Endometrial microvascular endothelial cells (primary cell): ENCODE data around the gene CTRL. TPM values are rescaled to one million over a fixed set of nuclear protein-coding genes. Genes with fewer than 3 reads are reported as not detected.
"Not testable (repeated sequence)": the region's sequence is repeated elsewhere in the genome, so short reads cannot be mapped to it uniquely, and the experiment has no call there.

Experiments
- in situ Hi-C: cut with HindIII; loops from 2 replicates; pipeline ENCODE4 v1.10.0; 2017; ENCODE audit warnings: low sequenced_read_pairs, low pct_unique_long_range_greater_than_20kb; ENCODE audit errors: inconsistent ontology term
- total RNA-seq: library from RNA; depleted of rRNA; stranded (reverse); fragments of >200 nt; gene quantifications from one replicate; pipeline ENCODE4 v1.2.3, GENCODE V29; 2015; ENCODE audit errors: inconsistent ontology term

CTRL gene
- total RNA-seq, 1 donor from 2014 or later, result 0.28 TPM

DNA sequence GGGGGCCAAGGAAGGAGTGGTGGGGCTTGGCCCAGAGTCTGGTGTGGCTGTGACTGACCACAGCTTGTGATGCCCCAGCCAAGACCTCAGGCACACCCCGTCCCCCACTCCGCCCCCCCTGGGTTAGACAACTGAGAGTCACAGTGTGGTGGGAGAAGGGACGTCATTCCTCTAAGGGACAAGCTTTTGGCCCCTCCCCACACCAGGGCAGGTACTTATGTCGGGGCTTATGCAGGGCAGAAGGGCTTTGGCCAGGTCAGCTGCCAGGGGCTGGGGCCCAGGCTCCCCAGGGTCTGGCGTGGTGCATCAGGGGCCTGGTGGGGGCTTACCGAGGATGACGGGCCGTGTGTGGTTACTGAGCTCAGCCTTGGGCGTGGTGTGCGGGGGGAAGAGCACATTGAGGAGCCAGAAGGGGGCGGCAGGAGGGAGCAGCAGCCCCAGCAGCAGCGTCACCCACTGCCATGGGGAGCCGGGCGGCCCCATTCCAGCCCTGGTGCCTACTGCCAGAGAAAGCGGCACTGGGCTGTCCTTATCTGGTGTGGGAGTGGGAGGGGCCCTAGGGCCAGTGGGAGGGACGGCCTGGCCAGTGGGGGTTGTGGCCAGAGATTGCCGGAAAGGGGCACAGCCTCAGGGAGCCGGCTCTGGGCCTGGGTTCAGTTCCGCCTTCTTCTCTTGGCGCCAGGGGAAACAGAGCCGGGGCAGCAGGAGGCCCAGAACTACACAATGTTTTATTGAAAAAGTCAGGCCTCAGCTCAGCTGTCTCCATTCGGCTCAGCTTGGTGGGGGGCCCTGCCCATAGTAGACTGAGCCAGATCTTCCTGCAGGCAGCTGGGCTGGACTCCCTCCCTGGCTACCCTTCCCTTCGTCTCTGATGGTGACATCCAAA is 12.2 kb upstream of the CTRL start, which contains the start of gene LCAT:
Gene LCAT, minus strand, starts transcription at position 502 of the 886 bp plus-strand sequence. Its CDS starts 19 bp downstream, at position 483.
- in situ Hi-C loops, result no loop called here

DNA sequence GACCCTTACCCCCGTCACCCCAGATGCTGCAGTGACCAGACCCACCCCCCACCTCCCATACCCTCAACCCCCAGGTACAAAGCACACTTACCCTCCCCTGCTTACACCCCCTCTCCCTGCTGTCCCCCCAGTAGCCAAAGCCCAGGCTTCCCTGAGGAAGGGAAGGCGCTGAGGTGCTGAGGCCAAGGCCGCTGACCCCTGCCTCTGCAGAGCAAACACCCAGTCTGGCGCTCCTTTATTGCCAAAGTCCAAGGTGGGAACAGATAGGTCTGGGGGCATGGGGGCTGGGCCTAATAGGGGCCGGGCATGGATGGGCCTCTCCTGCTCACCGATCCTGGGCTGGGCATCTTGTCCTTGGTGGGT is 11.6 kb upstream of the CTRL start:
- in situ Hi-C loops, result no loop called here

DNA sequence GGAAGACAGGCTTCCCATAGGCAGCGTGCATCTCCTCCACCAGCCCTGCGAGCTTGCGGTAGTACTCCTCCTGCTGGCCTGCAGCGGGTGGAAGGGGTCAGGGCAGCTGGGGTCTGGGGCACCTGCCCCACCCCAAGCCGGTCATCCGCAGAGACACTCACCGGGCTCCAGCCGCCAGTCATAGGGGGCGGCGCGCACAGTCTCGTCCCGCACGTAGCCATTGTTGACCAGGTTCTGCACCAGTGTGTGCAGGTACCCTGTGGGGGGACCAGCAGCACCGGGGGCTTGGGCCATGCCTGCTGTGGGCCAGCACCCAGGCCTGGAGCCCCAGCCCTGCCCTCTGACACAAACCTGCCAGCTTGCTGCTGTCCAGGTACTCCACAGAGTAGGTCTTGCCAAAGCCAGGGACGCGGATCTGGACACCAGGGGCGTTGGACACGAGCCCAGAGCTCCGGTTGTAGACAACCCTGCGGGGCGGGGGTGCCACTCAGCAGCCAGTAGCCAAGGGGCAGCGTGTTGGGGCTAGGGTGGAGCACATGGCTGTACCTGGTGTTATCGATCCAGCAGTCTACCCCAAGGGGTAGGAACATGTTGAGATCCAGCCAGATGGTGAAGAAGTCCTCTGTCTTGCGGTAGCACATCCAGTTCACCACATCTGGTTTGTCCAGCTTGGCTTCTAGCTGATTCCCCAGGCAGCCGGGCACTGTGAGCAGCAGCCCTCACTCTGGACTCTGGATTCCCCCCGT is 11.0 kb upstream of the CTRL start:
- in situ Hi-C loops, result no loop called here

DNA sequence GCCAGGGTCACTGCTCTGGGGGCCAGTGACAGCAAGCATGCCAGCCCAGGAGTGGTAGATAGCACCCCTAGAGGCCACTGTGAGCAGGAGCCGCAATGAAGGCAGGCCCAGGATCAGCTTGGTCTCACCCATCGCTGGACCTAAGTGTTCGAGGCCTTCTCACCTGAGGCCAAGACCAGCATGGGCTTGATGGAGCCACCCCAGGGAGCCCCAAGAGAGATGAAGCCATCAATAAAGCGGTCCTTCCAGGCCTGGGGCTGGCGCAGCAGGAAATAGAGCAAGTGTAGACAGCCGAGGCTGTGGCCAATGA is 10.5 kb upstream of the CTRL start:
- in situ Hi-C loops, result no loop called here

DNA sequence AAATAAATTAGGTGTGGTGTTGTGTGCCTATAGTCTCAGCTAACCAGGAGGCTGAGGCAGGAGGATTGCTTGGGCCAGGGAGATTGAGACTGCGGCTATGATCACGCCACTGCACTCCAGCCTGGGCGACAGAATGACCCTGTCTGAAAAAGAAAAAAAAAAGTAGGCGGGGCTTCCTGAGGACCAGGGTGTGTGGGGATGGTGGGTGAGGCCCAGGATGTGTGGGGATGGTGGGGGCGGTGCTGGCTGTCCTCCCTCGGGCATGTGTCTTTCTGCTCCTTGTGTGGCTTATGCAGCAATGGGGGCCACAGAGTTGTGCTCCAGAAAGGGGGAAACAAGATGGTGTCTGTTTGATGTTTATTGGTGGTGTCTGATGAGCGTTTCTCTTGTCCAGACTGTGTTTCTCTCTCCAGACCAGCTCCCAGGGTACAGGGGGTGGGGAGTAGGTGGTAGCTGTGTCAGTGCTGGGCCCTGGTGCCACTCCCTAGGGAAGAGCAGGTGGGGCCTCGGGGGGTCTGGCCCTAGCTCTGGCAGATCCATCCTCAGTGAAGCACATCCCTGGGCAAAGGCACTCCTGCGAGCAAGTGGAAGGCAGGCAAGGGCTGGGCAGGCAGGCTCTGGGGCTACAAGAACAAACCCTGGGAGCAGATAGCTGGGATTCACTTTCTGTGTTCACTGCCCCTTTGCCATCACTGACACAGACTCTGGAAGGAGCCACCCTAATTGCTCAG is 10.0 kb upstream of the CTRL start:
- in situ Hi-C loops, result no loop called here

DNA sequence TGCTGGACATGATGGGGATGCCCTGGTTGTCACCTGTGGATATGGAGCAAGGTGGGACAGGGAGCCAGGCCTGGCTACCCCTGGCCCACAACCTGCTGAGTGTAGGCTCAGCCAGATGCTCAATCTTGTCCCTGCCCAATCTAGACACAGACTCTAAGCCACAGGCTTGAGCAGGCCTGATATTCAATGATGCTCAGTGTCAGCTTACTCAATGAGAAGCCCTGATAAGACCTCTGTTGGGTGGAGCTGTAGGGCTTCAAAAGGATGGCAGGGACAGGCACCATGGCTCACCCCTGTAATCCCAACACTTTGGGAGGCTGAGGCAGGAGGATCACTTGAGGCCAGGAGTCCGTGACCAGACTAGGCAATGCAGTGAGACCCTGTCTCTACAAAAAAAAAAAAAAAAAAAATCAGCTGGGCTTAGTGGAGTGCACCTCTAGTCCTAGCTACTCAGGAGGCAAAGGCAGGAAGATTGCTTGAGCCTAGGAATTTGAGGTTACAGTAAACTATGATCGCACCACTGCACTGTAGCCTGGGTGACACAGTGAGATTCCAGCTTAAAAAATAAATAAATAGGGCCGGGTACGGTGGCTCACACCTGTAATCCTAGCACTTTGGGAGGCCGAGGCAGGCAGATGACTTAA is 8.9 kb upstream of the CTRL start:
- in situ Hi-C loops, result no loop called here

DNA sequence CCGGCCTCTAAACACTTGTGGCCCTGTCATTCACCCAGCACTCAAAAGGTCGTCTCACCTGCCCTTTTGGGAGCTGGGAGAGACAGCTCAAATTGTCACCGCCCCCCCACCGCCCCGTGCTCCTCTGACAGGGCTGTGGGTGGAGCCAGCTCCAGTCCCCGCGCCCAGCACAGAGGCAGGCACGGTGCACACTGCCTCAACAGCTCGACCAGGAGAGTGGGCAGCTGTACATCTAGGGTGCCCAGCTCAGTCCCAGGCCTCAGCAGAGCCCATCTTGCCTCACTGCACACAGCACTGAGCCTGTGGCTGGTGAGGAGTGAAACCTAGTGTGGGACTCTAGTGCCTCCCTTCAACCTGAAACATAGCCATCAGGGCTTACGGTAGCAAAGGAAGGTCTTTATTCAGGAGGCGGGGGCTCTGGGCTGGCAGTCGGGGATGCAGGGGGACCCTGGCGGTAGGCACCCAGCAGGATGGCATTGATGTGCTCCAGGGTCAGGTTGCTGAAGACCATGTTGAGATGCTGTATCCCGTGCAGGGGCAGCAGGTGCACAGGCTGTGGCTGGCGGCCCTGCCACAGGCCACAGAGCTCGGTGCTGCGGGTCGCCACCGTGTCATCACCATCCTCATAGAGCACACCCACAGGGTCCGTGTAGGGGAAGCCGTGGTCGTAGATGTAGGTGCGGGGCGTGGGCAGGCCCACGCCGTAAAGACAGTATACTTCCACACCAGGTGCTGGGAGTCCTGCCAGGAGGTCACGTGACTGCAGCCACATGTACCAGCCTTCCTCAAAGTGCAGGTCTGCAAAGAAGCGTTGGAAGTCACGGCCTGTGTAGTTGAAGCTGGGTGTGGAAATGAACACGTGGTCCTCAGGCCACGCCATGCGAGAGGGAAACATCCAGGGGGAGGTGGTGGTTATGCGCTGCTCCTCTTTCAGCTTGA is 8.1 kb upstream of the CTRL start:
- in situ Hi-C loops, result no loop called here

DNA sequence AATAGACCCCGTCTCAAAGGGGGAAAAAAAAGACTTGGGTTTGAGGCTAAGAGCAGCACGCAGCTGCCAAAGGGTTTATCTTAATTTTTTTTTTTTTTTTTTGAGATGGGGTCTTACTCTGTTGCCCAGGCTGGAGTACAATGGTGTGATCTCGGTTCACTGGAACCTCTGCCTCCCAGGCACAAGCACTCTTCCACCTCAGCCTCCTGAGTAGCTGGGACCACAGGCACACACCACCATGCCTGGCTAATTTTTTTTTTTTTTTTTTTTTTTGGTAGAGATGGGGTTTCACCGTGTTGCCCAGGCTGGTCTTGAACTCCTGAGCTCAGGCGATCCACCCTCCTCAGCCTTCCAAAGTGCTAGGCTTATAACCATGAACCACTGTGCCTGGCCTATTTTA is 6.1 kb upstream of the CTRL start:
- in situ Hi-C loops, result not testable (repeated sequence)

DNA sequence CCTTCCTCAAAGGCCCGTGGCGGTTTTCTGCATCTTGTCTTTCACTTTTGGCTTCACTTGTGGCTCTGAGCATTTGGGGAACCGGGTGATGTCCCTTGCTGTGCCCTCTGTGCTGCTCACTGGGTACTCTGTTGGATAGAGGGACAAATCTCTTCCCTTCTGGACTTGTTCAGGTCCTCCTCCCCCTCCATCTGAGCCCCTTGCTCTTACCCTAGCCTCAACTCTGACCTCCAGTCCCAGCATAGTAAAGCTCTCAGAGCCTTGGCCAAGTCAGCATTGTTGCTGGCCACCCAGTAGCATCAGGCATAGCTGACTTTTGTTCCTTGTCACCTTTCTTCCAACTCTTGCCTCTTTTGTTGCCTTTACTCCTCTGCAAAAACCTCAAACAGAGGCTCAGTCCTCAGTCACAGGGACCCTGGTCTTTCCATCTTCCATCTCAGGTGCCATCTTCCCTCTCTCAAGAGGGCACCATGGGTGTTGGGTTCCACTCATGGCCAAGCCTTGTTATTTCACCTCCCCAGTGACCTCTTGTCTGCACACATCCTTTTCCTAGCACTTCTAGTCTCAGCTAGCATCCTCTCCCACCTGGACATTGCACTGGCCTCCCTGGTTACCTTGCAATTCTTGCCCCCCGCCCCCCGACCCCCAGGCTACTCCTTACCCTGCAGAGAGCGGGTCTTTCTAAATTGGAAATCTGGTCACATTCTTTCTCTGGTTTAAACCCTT is 5.4 kb upstream of the CTRL start:
- in situ Hi-C loops, result no loop called here

DNA sequence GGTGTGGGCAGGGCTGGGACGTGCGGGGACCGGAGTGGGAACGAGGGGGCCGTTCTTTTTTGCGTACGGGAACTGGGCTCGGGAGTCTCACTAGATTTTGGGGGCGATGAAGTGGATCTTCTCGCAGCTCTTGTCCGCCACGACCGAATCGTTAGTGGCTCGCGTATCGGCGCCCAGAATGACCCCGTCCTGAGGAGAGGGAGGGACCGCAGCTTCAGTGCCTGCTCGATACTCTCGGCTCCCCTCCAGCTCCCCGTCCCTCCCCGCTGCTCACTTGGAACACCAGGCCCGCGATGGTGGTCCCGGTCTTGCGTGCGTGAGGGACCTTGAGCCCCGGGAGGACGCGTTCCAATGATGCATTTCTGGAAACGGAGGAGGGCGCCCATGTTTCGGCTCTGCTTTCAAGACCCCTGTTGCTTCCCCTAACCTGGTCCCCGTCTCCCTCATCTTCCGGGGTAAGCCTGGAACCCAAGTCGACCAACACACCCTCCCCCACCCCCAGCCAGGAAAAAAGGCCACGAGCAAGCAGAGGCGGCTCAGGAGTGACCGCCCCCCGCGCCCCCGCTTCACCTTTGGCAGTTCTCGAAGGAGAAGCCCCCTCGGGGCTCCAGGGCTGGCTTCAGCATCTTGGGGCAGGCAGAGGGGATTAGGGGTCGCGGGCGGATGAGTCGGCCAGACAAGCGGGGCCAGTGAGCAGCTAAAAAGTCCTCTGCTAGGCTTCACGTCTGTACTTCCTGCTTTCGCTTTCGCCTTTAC is 4.6 kb upstream of the CTRL start, which contains the start of gene PSMB10:
Gene PSMB10, minus strand, starts transcription at position 727 of the 756 bp plus-strand sequence. Its CDS starts 101 bp downstream, at position 626.
- in situ Hi-C loops, result no loop called here

DNA sequence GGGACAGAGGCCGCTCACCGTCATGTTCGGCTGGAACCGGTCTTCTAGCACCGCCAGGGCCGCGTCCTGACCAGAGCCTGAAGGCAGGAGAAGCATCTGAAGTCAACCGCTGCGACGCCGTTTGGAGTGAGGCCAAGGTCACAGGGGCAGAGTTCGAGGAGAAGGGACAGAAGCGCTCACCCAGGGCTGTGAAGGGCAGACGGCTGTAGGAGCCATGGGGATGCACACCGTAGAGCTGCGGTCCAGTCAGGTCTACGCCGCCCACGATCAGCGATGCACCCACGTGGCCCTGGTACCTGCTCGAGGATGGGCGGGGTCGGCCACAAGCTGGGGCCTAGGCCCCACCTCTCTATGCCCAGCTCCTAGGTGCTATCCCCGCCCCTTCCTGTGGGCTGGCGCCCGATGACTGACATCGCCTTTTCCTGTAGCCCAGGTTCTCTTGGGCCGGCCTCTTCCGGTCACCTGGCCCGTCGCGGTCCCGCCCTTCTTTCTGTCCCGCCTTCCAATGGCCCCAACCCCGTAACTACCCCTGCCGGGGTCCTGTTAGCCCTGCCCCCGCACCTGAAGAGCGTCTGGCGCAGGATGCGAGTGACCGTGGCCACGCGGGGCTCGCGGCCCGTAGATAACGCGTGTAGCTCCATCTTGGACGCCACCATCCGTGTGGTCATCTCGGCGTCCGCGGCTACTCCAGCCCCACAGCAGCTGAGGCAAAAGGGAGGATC is 3.9 kb upstream of the CTRL start:
- in situ Hi-C loops, result no loop called here

DNA sequence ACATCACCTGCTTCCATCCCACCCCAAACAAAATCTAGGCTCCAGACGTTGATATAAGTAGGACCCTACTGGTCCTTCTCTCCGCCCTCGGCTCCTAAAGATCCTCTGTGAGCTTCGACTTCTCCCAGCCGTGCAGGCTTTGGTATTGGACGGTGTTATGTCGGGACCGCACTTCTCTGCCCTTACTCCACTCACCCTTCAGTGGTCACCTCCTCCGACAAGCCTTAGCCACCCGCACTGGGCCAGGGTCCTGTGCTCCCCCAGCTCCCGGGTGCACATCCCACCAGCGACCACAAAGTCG is 3.4 kb upstream of the CTRL start:
- in situ Hi-C loops, result no loop called here

DNA sequence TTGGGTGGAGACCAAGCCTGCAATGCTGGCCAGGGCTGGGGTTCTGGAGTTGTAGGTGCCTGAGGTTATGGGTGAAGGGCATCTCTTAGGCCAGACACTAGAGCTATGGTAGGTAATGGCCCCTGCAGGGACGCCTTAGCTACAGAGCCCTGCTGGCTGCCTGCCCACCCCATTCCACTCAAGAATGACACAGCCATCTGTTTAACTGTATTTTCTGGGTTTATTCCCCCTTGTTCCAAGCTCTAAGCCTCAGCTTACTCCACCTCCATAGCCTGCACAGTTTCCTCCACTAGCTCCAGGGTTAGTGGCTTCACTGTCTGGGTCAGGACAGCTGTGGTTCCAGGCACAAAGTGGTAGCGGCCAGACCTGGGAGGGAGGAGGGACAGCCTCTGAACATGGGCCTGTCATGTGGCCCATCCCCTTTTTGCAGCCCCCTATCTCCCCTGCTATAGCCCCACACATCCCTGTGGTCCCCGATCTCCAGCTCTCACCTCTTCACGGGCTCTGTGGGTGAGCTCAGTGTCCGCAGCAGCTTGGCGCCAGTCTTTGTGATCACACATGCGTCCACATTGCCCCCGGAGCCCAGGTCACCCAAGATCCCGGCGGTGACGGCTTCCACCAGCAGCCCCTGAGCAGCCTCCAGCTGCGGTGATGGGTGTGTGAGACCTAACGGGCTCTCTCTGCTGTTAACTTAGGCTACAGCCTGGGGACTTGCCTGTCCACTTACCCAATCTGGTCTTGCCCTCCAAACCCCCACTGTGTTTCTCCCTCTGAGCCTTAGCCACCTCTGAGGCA is 2.8 kb upstream of the CTRL start:
- in situ Hi-C loops, result no loop called here

DNA sequence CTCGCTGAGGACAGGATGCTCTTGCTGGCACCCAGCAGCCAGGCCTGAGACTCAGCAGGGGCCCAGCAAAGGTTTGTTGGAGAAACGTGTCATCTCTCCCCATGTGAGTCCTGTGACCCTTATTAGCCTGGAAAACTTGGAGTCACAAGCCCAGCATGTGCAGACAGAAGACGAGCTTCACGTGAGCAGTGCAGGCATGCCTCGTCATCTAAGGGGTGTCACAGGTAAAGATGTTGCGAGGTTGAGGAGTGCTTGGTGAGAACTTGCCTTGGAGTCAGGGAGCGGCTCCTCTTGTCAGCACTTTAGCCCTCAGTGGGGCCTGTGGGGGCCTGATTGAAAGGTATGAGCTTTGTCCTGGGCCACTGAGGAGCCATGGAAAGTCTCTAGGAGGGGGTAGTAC is 2.1 kb upstream of the CTRL start:
- in situ Hi-C loops, result no loop called here

DNA sequence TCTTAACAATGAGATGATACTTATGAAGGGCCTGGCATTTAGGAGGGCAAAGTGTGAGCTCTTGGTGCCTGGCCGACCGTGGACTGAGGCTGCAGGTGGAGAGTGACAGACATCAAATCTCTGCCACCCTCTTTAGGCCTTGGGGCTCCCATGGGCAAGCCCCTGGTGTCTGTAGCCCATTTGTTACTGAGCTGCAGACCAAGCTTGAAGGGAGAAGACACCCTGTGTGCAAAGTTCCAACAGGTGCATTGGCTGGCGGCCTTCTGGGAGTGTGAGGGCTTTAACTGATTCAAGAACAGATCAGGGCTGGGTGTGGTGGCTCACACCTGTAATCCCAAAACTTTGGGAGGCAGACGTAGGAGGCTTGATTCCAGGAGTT is 789 bp upstream of the CTRL start:
- in situ Hi-C loops, result no loop called here
